Fibroblast of villous mesenchyme (primary cell): ENCODE measurements around the gene FXYD3. TPM values are rescaled to one million over a fixed set of nuclear protein-coding genes. Genes with fewer than 3 reads are reported as not detected.
A peak's percentile ranks its signal among the peaks of the same experiment; 100 is the strongest.

ENCODE experiments used
- DNase-seq: peaks from one replicate; pipeline ENCODE4 v3.0.0-alpha.2; 2010; ENCODE audit warnings: low read depth
- H3K4me3 ChIP-seq: 2 replicates; pipeline ENCODE4 v1.5.1; 2011; ENCODE audit warnings: low read depth, mild to moderate bottlenecking, low read length
- total RNA-seq: library from RNA; depleted of rRNA; stranded (reverse); fragments of >200 nt; gene quantifications from 2 replicates; pipeline ENCODE4 v1.2.3, GENCODE V29; 2012
- TF ChIP-seq, protein P1 (sequence below): IDR thresholded peaks from 2 replicates; pipeline ENCODE4 v1.5.1; 2012; ENCODE audit warnings: low read depth, mild to moderate bottlenecking, low read length; ENCODE audit not compliant: insufficient read depth

The FXYD3 gene
- total RNA-seq, 1 donor: not detected

DNA sequence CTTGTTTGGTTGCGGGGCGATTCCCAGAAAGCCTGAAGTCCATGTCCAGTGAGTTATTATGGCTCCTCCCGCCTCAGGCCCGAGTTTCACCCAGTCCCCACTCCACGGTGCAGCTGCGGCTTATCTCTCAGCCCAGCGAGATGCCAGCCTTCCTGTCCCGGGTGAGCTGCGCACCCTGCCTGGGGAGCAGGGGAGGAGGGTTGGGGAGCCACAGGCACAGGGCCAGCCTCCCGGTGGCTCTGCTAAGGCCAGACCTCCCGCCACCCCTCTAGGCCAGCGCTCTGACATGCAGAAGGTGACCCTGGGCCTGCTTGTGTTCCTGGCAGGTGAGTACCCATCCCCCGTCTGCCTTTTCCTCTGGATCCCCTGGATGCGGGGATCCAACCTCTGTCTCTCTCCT, 3.5 kb downstream of the FXYD3 start:
- H3K4me3 ChIP-seq: no peak overlapping the region
- TF ChIP-seq, protein P1, sequence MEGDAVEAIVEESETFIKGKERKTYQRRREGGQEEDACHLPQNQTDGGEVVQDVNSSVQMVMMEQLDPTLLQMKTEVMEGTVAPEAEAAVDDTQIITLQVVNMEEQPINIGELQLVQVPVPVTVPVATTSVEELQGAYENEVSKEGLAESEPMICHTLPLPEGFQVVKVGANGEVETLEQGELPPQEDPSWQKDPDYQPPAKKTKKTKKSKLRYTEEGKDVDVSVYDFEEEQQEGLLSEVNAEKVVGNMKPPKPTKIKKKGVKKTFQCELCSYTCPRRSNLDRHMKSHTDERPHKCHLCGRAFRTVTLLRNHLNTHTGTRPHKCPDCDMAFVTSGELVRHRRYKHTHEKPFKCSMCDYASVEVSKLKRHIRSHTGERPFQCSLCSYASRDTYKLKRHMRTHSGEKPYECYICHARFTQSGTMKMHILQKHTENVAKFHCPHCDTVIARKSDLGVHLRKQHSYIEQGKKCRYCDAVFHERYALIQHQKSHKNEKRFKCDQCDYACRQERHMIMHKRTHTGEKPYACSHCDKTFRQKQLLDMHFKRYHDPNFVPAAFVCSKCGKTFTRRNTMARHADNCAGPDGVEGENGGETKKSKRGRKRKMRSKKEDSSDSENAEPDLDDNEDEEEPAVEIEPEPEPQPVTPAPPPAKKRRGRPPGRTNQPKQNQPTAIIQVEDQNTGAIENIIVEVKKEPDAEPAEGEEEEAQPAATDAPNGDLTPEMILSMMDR: no peak
- no peak for DNase-seq

DNA sequence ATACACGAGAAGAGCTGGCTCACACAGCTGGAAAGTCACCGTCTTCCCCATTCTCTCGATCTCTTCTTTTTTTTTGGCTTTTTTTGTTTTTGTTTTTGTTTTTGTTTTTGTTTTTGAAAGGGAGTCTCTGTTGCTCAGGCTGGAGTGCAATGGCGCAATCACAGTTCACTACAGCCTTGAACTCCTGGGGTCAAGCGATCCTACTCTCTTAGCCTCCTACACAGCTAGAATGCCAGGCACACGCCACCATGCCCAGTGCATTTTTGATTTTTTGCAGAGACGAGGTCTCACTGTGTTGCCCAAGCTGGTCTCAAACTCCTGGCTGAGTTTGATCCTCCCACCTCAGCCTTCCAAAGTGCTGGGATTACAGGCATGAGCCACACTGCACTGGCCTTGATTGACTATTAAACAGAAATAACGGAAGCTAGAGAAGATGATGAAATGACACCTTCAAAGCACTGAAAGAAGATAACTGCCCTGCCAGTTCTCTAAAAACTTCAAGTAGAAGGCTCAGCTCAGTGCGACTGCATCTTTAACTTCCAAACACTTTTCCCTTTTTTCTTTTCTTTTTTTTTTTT, 4.0 kb downstream of the FXYD3 start:
- H3K4me3 ChIP-seq: no peak overlapping the region
- TF ChIP-seq, protein P1: no peak
- DNase-seq: peak; percentile 52

DNA sequence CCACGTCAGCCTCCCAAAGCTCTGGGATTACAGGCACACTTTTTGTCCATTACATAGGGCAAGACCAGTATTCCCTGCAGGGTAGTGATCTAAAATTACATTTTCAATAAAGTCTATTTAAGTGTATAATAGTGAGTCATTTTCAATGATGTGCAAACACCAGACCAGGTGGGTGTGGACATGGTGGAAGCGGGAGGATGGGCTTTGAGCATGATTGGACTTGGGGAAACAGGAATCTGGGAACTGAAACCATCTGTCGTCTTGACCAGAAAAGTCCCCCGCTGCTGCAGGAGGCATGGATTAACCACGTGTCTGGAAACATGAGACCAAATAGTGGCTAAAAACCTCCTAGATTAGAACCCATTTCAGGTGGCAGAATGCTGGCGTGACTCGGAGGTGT, 4.9 kb downstream of the FXYD3 start:
- TF ChIP-seq, protein P1: no peak
- no peak overlapping the region for H3K4me3 ChIP-seq
- peak; percentile 62 for DNase-seq

DNA sequence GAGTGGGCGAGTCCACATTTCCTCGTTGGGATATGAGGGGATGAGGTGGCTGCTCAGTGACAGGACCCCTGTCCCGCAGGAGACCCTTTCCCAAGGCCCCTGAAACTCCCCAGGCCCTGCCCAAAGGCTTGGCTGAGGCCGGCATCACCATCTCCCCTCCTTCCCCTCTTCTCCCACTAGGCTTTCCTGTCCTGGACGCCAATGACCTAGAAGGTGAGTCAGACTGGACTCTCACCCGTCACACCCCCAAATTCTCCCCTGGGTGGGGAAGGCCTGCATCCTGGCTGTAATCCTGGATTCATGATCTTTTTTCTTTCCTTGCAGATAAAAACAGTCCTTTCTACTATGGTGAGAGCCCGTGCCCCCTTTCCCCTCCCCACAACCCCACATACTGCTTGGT, 5.3 kb downstream of the FXYD3 start:
- H3K4me3 ChIP-seq: no peak overlapping the region
- TF ChIP-seq, protein P1: no peak
- DNase-seq: no peak

DNA sequence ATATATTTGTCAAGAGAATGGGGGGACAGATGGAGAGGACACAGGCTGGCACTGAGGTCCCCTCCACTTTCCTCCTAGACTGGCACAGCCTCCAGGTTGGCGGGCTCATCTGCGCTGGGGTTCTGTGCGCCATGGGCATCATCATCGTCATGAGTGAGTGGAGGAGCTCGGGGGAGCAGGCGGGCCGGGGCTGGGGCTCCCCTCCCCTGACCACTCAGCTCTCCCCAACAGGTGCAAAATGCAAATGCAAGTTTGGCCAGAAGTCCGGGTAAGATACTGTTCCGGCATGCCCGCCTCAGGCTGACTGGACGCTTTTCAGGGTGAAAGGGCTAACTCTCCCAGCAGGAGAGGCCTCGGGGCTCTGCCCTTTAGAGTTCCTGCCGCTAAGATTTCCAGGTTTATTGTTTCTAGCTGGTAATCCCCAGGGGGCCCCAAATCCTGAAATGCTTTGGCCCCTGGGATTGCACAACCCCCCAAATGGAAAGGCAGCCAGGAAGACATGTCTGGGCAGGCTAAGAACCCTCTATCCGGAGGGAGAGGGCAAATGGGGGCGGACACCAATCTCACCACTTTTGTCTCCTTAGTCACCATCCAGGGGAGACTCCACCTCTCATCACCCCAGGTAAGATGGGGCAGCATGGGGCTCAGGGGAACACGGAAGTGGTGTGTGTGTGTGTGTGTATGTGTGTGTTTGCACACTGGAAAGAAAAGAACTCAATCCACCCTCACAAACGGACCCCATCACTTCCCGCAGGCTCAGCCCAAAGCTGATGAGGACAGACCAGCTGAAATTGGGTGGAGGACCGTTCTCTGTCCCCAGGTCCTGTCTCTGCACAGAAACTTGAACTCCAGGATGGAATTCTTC, 7.3 kb downstream of the FXYD3 start:
- TF ChIP-seq, protein P1: no peak
- no peak overlapping the region for H3K4me3 ChIP-seq
- DNase-seq: no peak

DNA sequence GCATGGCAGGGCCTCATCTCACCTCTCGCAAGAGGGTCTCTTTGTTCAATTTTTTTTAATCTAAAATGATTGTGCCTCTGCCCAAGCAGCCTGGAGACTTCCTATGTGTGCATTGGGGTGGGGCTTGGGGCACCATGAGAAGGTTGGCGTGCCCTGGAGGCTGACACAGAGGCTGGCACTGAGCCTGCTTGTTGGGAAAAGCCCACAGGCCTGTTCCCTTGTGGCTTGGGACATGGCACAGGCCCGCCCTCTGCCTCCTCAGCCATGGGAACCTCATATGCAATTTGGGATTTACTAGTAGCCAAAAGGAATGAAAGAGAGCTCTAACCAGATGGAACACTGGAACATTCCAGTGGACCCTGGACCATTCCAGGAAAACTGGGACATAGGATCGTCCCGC, 8.0 kb downstream of the FXYD3 start:
- H3K4me3 ChIP-seq: no peak overlapping the region
- no peak for DNase-seq
- TF ChIP-seq, protein P1: no peak
